CD14-positive monocyte (primary cell): ENCODE measurements around the gene HS3ST4. TPM values are rescaled to one million over a fixed set of nuclear protein-coding genes. Genes with fewer than 3 reads are reported as not detected.
A peak's percentile ranks its signal among the peaks of the same experiment; 100 is the strongest.

ENCODE experiments used
- DNase-seq, 3 donors: peaks; one replicate each; pipeline ENCODE4 v3.0.0-alpha.2; 2011 to 2022
- H2AFZ ChIP-seq: 2 replicates; pipeline ENCODE4 v1.6.0; 2012; ENCODE audit warnings: mild to moderate bottlenecking, low read depth, low read length, inconsistent platforms; ENCODE audit not compliant: insufficient read depth, poor library complexity, severe bottlenecking
- H3K27ac ChIP-seq, 2 donors: 1 replicate in 1 of 2; 2 replicates in 1 of 2; pipeline ENCODE4 v1.5.1; 2012 to 2013; ENCODE audit warnings: low read length in 2 of 2, control low read depth in 1 of 2, inconsistent platforms in 1 of 2, low read depth in 1 of 2, mild to moderate bottlenecking in 1 of 2
- H3K27me3 ChIP-seq, 2 donors: one replicate each; pipeline versions ENCODE4 v1.6.0 to v1.6.1; 2011 to 2013; ENCODE audit warnings: low read length in 2 of 2; ENCODE audit not compliant: control insufficient read depth in 2 of 2, insufficient read depth in 2 of 2
- H3K36me3 ChIP-seq, 2 donors: replicated peaks in 1 of 2; 1 replicate in 1 of 2; 2 replicates in 1 of 2; pipeline versions ENCODE4 v1.5.1 to v1.6.1; 2012 to 2013; ENCODE audit warnings: low read length in 2 of 2, control low read depth in 1 of 2, inconsistent platforms in 1 of 2, mild to moderate bottlenecking in 1 of 2; ENCODE audit not compliant: insufficient read depth in 2 of 2, control insufficient read depth in 1 of 2
- H3K4me1 ChIP-seq, 2 donors: 1 replicate in 1 of 2; 2 replicates in 1 of 2; pipeline versions ENCODE4 v1.5.1 to v1.6.1; 2012 to 2013; ENCODE audit warnings: low read length in 2 of 2, control low read depth in 1 of 2, inconsistent platforms in 1 of 2, mild to moderate bottlenecking in 1 of 2, moderate library complexity in 1 of 2; ENCODE audit not compliant: insufficient read depth in 2 of 2, control insufficient read depth in 1 of 2
- H3K4me2 ChIP-seq: replicated peaks from 2 replicates; pipeline ENCODE3; 2012; ENCODE audit warnings: low read length, moderate library complexity, mild to moderate bottlenecking; ENCODE audit not compliant: poor library complexity, severe bottlenecking; ENCODE audit errors: extremely low read depth
- H3K4me3 ChIP-seq, 3 experiments: fragments of 200-600 bp in 1 of 3; sonication (generic) in 1 of 3; replicated peaks in 1 of 3; 1 replicate in 2 of 3; 2 replicates in 1 of 3; pipeline ENCODE4 v1.5.1; 2011 to 2013; ENCODE audit warnings: low read length in 3 of 3, mild to moderate bottlenecking in 3 of 3, control low read depth in 2 of 3, low read depth in 2 of 3, inconsistent platforms in 1 of 3, moderate library complexity in 1 of 3
- H3K79me2 ChIP-seq: 2 replicates; pipeline ENCODE4 v1.6.0; 2012; ENCODE audit warnings: mild to moderate bottlenecking, control low read depth, inconsistent platforms, low read length, moderate library complexity; ENCODE audit not compliant: insufficient read depth
- H3K9ac ChIP-seq: 2 replicates; pipeline ENCODE4 v1.6.0; 2017; ENCODE audit warnings: low read length, mild to moderate bottlenecking; ENCODE audit not compliant: insufficient read depth, poor library complexity, severe bottlenecking
- H3K9me3 ChIP-seq, 2 donors: replicated peaks in 1 of 2; 1 replicate in 1 of 2; 2 replicates in 1 of 2; pipeline versions ENCODE4 v1.5.1 to v1.6.1; 2012 to 2013; ENCODE audit warnings: low read length in 2 of 2, control low read depth in 1 of 2; ENCODE audit not compliant: control insufficient read depth in 1 of 2, insufficient read depth in 1 of 2
- H4K20me1 ChIP-seq: 2 replicates; pipeline ENCODE4 v1.6.0; 2012; ENCODE audit warnings: mild to moderate bottlenecking, low read length, control low read depth, moderate library complexity; ENCODE audit not compliant: insufficient read depth
- H3K27ac Mint-ChIP-seq, 7 donors: one replicate each; pipeline ENCODE4 v1.8.0; 2020; ENCODE audit warnings: mild to moderate bottlenecking in 7 of 7, mixed read lengths in 7 of 7, moderate library complexity in 6 of 7, inconsistent platforms in 2 of 7
- H3K27me3 Mint-ChIP-seq, 3 donors: one replicate each; pipeline ENCODE4 v1.8.0; 2021 to 2022; ENCODE audit warnings: low read depth in 3 of 3, mild to moderate bottlenecking in 3 of 3, mixed read lengths in 3 of 3, moderate library complexity in 3 of 3, inconsistent platforms in 1 of 3
- H3K36me3 Mint-ChIP-seq, 2 donors: one replicate each; pipeline ENCODE4 v1.8.0; 2020; ENCODE audit warnings: mixed read lengths in 2 of 2, inconsistent platforms in 1 of 2, mild to moderate bottlenecking in 1 of 2
- H3K4me1 Mint-ChIP-seq: one replicate; pipeline ENCODE4 v1.8.0; 2020; ENCODE audit warnings: mild to moderate bottlenecking, mixed read lengths
- H3K4me3 Mint-ChIP-seq, 2 donors: one replicate each; pipeline ENCODE4 v1.8.0; 2020; ENCODE audit warnings: mild to moderate bottlenecking in 2 of 2, mixed read lengths in 2 of 2, moderate library complexity in 1 of 2
- H3K9me3 Mint-ChIP-seq, 7 donors: one replicate each; pipeline ENCODE4 v1.8.0; 2020 to 2022; ENCODE audit warnings: mixed read lengths in 7 of 7, mild to moderate bottlenecking in 6 of 7, moderate library complexity in 6 of 7, inconsistent platforms in 2 of 7
- WGBS: methylation state at CpG from one replicate; pipeline ENCODE4 v1.1.5; 2013; ENCODE audit warnings: missing lambda C conversion rate; ENCODE audit not compliant: insufficient coverage; 5-methylcytosine and 5-hydroxymethylcytosine counted together
- intact Hi-C, 2 donors: fragments of 100-400 bp; cut with micrococcal nuclease; formaldehyde crosslinking; loops; one replicate each; pipeline versions ENCODE4 v1.15.0 to v1.15.1; 2023
- polyA minus RNA-seq: library from RNA; depleted of rRNA, polyadenylated mRNA; stranded (reverse); fragments of >200 nt; gene quantifications from 2 replicates; pipeline ENCODE4 v1.2.3, GENCODE V29; 2012
- polyA plus RNA-seq, 3 donors: library from polyadenylated mRNA; depleted of rRNA in 1 of 3; unstranded in 2 of 3; stranded (reverse) in 1 of 3; fragments of 300-500 nt in 2 of 3; fragments of >200 nt in 1 of 3; fragmentation: Illumina TruSeq in 2 of 3; gene quantifications; 1 replicate in 2 of 3; 2 replicates in 1 of 3; pipeline ENCODE4 v1.2.3, GENCODE V29; 2012 to 2021
- total RNA-seq, 12 experiments: library from RNA in 1 of 12; stranded (reverse) in 1 of 12; fragments of 120-200 nt in 1 of 12; gene quantifications; one replicate each; pipeline ENCODE4 v1.2.4 and lab custom pipeline; 2013 to 2026; ENCODE audit warnings: mixed read lengths in 6 of 12, inconsistent platforms in 1 of 12
- TF ChIP-seq, protein P1 (sequence below): fragments of 200-600 bp; IDR thresholded peaks from one replicate; pipeline ENCODE4 v1.8.0; 2022; ENCODE audit warnings: antibody characterized with exemption, mild to moderate bottlenecking

HS3ST4 gene
- total RNA-seq (2013) = not detected
- not detected for polyA plus RNA-seq
- not detected in 2 replicates for polyA minus RNA-seq
- 0 to 0.69 (median 0) reads per million in 11 experiments for total RNA-seq (lab: John Stamatoyannopoulos, UW)

- Mint-ChIP-seq H3K27me3 (peaks cover 61 to 74% (median 67%) of the 10 kb centered on the region in 3 donors), H3K9me3 (peaks cover 0 to 17% (median 10%) of the 10 kb centered on the region in 7 donors), H3K27ac (no peak within 1 kb of the TSS), H3K4me3 (peak within 1 kb of the TSS; percentile 68 to 84), H3K4me1 (peaks cover 4% of the 10 kb centered on the region), H3K36me3 (no peaks in the 10 kb centered on the region)
- Histone ChIP-seq H2AFZ (peak within 1 kb of the TSS; percentile 21), H3K4me1 (no peaks in the 10 kb centered on the region), H3K9ac (no peak within 1 kb of the TSS), H3K36me3 (no peaks in the 10 kb centered on the region), H3K9me3 (peaks cover 0 to 19% of the 10 kb centered on the region in 2 donors), H3K4me3 (peak within 1 kb of the TSS in 1 of 3 experiments; percentile 56), H3K27ac (no peak within 1 kb of the TSS), H3K79me2 (no peaks in the 10 kb centered on the region), H3K27me3 (peaks cover 58 to 71% of the 10 kb centered on the region in 2 donors), H3K4me2 (peak within 1 kb of the TSS; percentile 65), H4K20me1 (no peaks in the 10 kb centered on the region)
- TF ChIP-seq, protein P1, sequence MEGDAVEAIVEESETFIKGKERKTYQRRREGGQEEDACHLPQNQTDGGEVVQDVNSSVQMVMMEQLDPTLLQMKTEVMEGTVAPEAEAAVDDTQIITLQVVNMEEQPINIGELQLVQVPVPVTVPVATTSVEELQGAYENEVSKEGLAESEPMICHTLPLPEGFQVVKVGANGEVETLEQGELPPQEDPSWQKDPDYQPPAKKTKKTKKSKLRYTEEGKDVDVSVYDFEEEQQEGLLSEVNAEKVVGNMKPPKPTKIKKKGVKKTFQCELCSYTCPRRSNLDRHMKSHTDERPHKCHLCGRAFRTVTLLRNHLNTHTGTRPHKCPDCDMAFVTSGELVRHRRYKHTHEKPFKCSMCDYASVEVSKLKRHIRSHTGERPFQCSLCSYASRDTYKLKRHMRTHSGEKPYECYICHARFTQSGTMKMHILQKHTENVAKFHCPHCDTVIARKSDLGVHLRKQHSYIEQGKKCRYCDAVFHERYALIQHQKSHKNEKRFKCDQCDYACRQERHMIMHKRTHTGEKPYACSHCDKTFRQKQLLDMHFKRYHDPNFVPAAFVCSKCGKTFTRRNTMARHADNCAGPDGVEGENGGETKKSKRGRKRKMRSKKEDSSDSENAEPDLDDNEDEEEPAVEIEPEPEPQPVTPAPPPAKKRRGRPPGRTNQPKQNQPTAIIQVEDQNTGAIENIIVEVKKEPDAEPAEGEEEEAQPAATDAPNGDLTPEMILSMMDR = no peak
- under 1% methylated on average over 49 of the region's 58 CpGs for WGBS
- no peak for DNase-seq
- intact Hi-C loops = no loop called here
These were observed at the start of gene HS3ST4 for GRCh38 chr16:25691519-25692091. HS3ST4 (plus strand) TSS chr16:25691959.

GRCh38 chr16:25643633-25644032, 48.1 kb upstream of the HS3ST4 start:
- Mint-ChIP-seq H3K9me3 (peaks cover 0 to 2% (median 0%) of the 10 kb centered on the region in 7 donors), H3K4me3 (no peak overlapping the region), H3K27ac (no peak overlapping the region), H3K27me3 (peaks cover 0 to 3% (median 2%) of the 10 kb centered on the region in 3 donors), H3K36me3 (no peaks in the 10 kb centered on the region), H3K4me1 (no peaks in the 10 kb centered on the region)
- Histone ChIP-seq H3K36me3 (no peaks in the 10 kb centered on the region), H3K27ac (no peak overlapping the region), H3K9ac (no peak overlapping the region), H2AFZ (no peak overlapping the region), H3K4me2 (no peak overlapping the region), H3K27me3 (no peaks in the 10 kb centered on the region), H3K79me2 (no peaks in the 10 kb centered on the region), H3K4me3 (no peak overlapping the region), H4K20me1 (no peaks in the 10 kb centered on the region), H3K9me3 (no peaks in the 10 kb centered on the region), H3K4me1 (no peaks in the 10 kb centered on the region)
- WGBS = 32% methylated on average over 3 of the region's 4 CpGs
- intact Hi-C loops = no loop called here
- TF ChIP-seq, protein P1 = no peak
- no peak for DNase-seq
